ENCODE results near the gene NFXL1. TPM values are rescaled to one million over a fixed set of nuclear protein-coding genes. Genes with fewer than 3 reads are reported as not detected.

Gene NFXL1
- total RNA-seq (7.4 and 14.4 TPM in 2 replicates), polyA plus RNA-seq (8.6 and 17.0 TPM in 2 replicates)

GRCh38 chr4:47914220-47914925 lies at the start of gene NFXL1:
TSS of gene NFXL1 (minus strand) at chr4:47914583. CDS start at chr4:47914203, 380 bp downstream.
- Histone ChIP-seq H3K27me3 (no peaks in the 10 kb centered on the region), H3K9me3 (ENCODE audit: low read depth) (no peaks in the 10 kb centered on the region), H3K4me1 (ENCODE audit: low read depth) (peaks cover 10% of the 10 kb centered on the region), H3K27ac (peak within 1 kb of the TSS; percentile 61), H3K36me3 (peaks cover 13% of the 10 kb centered on the region), H3K4me3 (peak within 1 kb of the TSS; percentile 88)
- DNase-seq (ENCODE audit: low read depth in 1 of 2, low spot score in 1 of 2), result peak; percentile 98
- no peak for TF ChIP-seq CTCF (IDR thresholded peaks at IDR 0.05; ENCODE audit: low read depth, low read length)

GRCh38 chr4:47954677-47955076 lies 40.3 kb upstream of the NFXL1 start:
- Histone ChIP-seq H3K4me3 (no peak overlapping the region), H3K27ac (no peak overlapping the region), H3K4me1 (ENCODE audit: low read depth) (no peaks in the 10 kb centered on the region), H3K9me3 (ENCODE audit: low read depth) (no peaks in the 10 kb centered on the region), H3K36me3 (no peaks in the 10 kb centered on the region), H3K27me3 (no peaks in the 10 kb centered on the region)
- no peak for TF ChIP-seq CTCF (IDR thresholded peaks at IDR 0.05; ENCODE audit: low read depth, low read length)
- DNase-seq (ENCODE audit: low read depth in 1 of 2, low spot score in 1 of 2), result no peak

- H3K4me3 ChIP-seq, result no peak overlapping the region
- TF ChIP-seq CTCF (IDR thresholded peaks at IDR 0.05; ENCODE audit: low read depth, low read length), result no peak
- no peaks in the 10 kb centered on the region for H3K4me1 ChIP-seq (ENCODE audit: low read depth)
- no peaks in the 10 kb centered on the region for H3K27me3 ChIP-seq
- no peaks in the 10 kb centered on the region for H3K9me3 ChIP-seq (ENCODE audit: low read depth)
- no peaks in the 10 kb centered on the region for H3K36me3 ChIP-seq
- H3K27ac ChIP-seq, result no peak overlapping the region
- DNase-seq (ENCODE audit: low read depth in 1 of 2, low spot score in 1 of 2), result no peak
Measured at GRCh38 chr4:47954245-47954644, 39.9 kb upstream of the NFXL1 start.

- Histone ChIP-seq H3K27ac (no peak overlapping the region), H3K9me3 (ENCODE audit: low read depth) (no peaks in the 10 kb centered on the region), H3K36me3 (no peaks in the 10 kb centered on the region), H3K4me1 (ENCODE audit: low read depth) (no peaks in the 10 kb centered on the region), H3K27me3 (no peaks in the 10 kb centered on the region), H3K4me3 (no peak overlapping the region)
- no peak for DNase-seq (ENCODE audit: low read depth in 1 of 2, low spot score in 1 of 2)
- TF ChIP-seq CTCF (IDR thresholded peaks at IDR 0.05; ENCODE audit: low read depth, low read length), result no peak
Measured at GRCh38 chr4:47945930-47946726, 31.7 kb upstream of the NFXL1 start.

- H3K27me3 ChIP-seq, result no peaks in the 10 kb centered on the region
Measured at GRCh38 chr4:47942081-47942819, 27.9 kb upstream of the NFXL1 start.

More at GRCh38 chr4:47942081-47942819, 27.9 kb upstream of the NFXL1 start:
- Histone ChIP-seq H3K4me3 (no peak overlapping the region), H3K4me1 (ENCODE audit: low read depth) (no peaks in the 10 kb centered on the region), H3K27ac (no peak overlapping the region), H3K36me3 (no peaks in the 10 kb centered on the region), H3K9me3 (ENCODE audit: low read depth) (no peaks in the 10 kb centered on the region)
- TF ChIP-seq CTCF (IDR thresholded peaks at IDR 0.05; ENCODE audit: low read depth, low read length), result no peak
- no peak for DNase-seq (ENCODE audit: low read depth in 1 of 2, low spot score in 1 of 2)
